Peyer's patch (tissue), 4 donors: Measurements from ENCODE around the gene OR2AT4. TPM values are rescaled to one million over a fixed set of nuclear protein-coding genes. Genes with fewer than 3 reads are reported as not detected.

Experiments used
- DNase-seq, 3 donors: peaks; one replicate each; pipeline ENCODE4 v3.0.0-alpha.2; 2017 to 2019
- H3K27ac ChIP-seq, 4 donors: fragments of 200-600 bp; sonication (generic); one replicate each; pipeline ENCODE4 v1.5.1; 2016 to 2019
- H3K27me3 ChIP-seq, 2 donors: fragments of 200-600 bp; sonication (generic); one replicate each; pipeline ENCODE4 v1.5.1; 2019
- H3K36me3 ChIP-seq, 3 donors: fragments of 200-600 bp; sonication (generic); one replicate each; pipeline ENCODE4 v1.5.1; 2016 to 2019
- H3K4me1 ChIP-seq, 4 donors: fragments of 200-600 bp; sonication (generic); one replicate each; pipeline ENCODE4 v1.5.1; 2016 to 2019
- H3K4me3 ChIP-seq, 4 donors: fragments of 200-600 bp; sonication (generic); 1 replicate in 3 of 4; 2 replicates in 1 of 4; pipeline ENCODE4 v1.5.1; 2016 to 2019; ENCODE audit warnings: mild to moderate bottlenecking in 1 of 4
- H3K9me3 ChIP-seq, 4 donors: fragments of 200-600 bp; sonication (generic); one replicate each; pipeline ENCODE4 v1.5.1; 2016 to 2019; ENCODE audit warnings: mild to moderate bottlenecking in 1 of 4
- CTCF ChIP-seq, 6 experiments: fragments of 450-650 bp in 4 of 6; fragments of 200-600 bp in 2 of 6; sonication (generic) in 1 of 6; IDR thresholded peaks; one replicate each; pipeline ENCODE4 v1.5.1; 2017 to 2019; ENCODE audit warnings: antibody characterized with exemption in 6 of 6, mild to moderate bottlenecking in 3 of 6, moderate library complexity in 1 of 6
- POLR2A ChIP-seq, 2 donors: fragments of 450-650 bp; IDR thresholded peaks; one replicate each; pipeline ENCODE4 v1.5.1; 2017; ENCODE audit warnings: antibody characterized with exemption in 2 of 2, mild to moderate bottlenecking in 2 of 2, moderate library complexity in 2 of 2
- total RNA-seq, 4 donors: library from RNA; depleted of rRNA; stranded (reverse); fragments of >200 nt; gene quantifications; one replicate each; pipeline ENCODE4 v1.1.0, GENCODE V29; 2016

Gene OR2AT4
- total RNA-seq, 4 donors from 2014 or later, result not detected

GRCh38 chr11:75133976-75134375 lies 37.3 kb upstream of the OR2AT4 start:
- Histone ChIP-seq H3K4me1 (no peaks in the 10 kb centered on the region), H3K27me3 (no peaks in the 10 kb centered on the region), H3K27ac (no peak overlapping the region), H3K4me3 (no peak overlapping the region), H3K36me3 (no peaks in the 10 kb centered on the region), H3K9me3 (no peaks in the 10 kb centered on the region)
- TF ChIP-seq POLR2A (IDR thresholded peaks at IDR 0.05) (no peak), CTCF (IDR thresholded peaks at IDR 0.05) (no peak)
- DNase-seq, result no peak

GRCh38 chr11:75132080-75132479 lies 35.4 kb upstream of the OR2AT4 start:
- Histone ChIP-seq H3K4me1 (no peaks in the 10 kb centered on the region), H3K36me3 (no peaks in the 10 kb centered on the region), H3K27ac (no peak overlapping the region), H3K4me3 (no peak overlapping the region), H3K27me3 (no peaks in the 10 kb centered on the region), H3K9me3 (no peaks in the 10 kb centered on the region)
- no peak for DNase-seq
- no peak for TF ChIP-seq POLR2A (IDR thresholded peaks at IDR 0.05)
- TF ChIP-seq CTCF (IDR thresholded peaks at IDR 0.05), result no peak

GRCh38 chr11:75126564-75126963 lies 29.9 kb upstream of the OR2AT4 start:
- no peak for TF ChIP-seq POLR2A (IDR thresholded peaks at IDR 0.05)
- no peak for TF ChIP-seq CTCF (IDR thresholded peaks at IDR 0.05)
- no peaks in the 10 kb centered on the region for H3K36me3 ChIP-seq
- no peaks in the 10 kb centered on the region for H3K27me3 ChIP-seq
- no peaks in the 10 kb centered on the region for H3K4me1 ChIP-seq
- H3K27ac ChIP-seq, result no peak overlapping the region
- no peak for DNase-seq
- no peaks in the 10 kb centered on the region for H3K9me3 ChIP-seq
- H3K4me3 ChIP-seq, result no peak overlapping the region

- no peaks in the 10 kb centered on the region for H3K27me3 ChIP-seq
- no peaks in the 10 kb centered on the region for H3K4me1 ChIP-seq
- H3K9me3 ChIP-seq, result peaks cover 0 to 4% (median 0%) of the 10 kb centered on the region in 4 donors
- no peak for DNase-seq
- TF ChIP-seq CTCF (IDR thresholded peaks at IDR 0.05) (no peak), POLR2A (IDR thresholded peaks at IDR 0.05) (no peak)
- H3K4me3 ChIP-seq, result no peak overlapping the region
- no peak overlapping the region for H3K27ac ChIP-seq
- no peaks in the 10 kb centered on the region for H3K36me3 ChIP-seq
These were observed 21.9 kb upstream of the OR2AT4 start for GRCh38 chr11:75118577-75118976.

GRCh38 chr11:75114465-75114864 lies 17.8 kb upstream of the OR2AT4 start:
- Histone ChIP-seq H3K4me3 (no peak overlapping the region), H3K36me3 (no peaks in the 10 kb centered on the region), H3K4me1 (no peaks in the 10 kb centered on the region), H3K27ac (no peak overlapping the region), H3K27me3 (no peaks in the 10 kb centered on the region), H3K9me3 (peaks cover 0 to 4% (median 0%) of the 10 kb centered on the region in 4 donors)
- DNase-seq, result no peak
- TF ChIP-seq CTCF (IDR thresholded peaks at IDR 0.05) (no peak), POLR2A (IDR thresholded peaks at IDR 0.05) (no peak)

- no peak for TF ChIP-seq CTCF (IDR thresholded peaks at IDR 0.05)
- TF ChIP-seq POLR2A (IDR thresholded peaks at IDR 0.05), result no peak
- no peaks in the 10 kb centered on the region for H3K27me3 ChIP-seq
- no peak for DNase-seq
- H3K4me1 ChIP-seq, result no peaks in the 10 kb centered on the region
- no peak overlapping the region for H3K4me3 ChIP-seq
- no peak overlapping the region for H3K27ac ChIP-seq
- H3K36me3 ChIP-seq, result no peaks in the 10 kb centered on the region
- H3K9me3 ChIP-seq, result peaks cover 0 to 4% (median 0%) of the 10 kb centered on the region in 4 donors
These were observed 16.4 kb upstream of the OR2AT4 start for GRCh38 chr11:75113030-75113429.
